LNCaP clone FGC (cell line): Measurements from ENCODE around the gene SAP30.

Experiments used
- DNase-seq: peaks from one replicate; pipeline ENCODE4 v3.0.0-alpha.2; 2011; ENCODE audit warnings: low read depth
- H3K4me3 ChIP-seq: 2 replicates; pipeline ENCODE4 v1.5.1; 2011; ENCODE audit warnings: mild to moderate bottlenecking, low read depth, low read length, control low read depth
- CTCF ChIP-seq: IDR thresholded peaks from 2 replicates; pipeline ENCODE4 v1.5.1; 2012; ENCODE audit warnings: mild to moderate bottlenecking; ENCODE audit not compliant: control insufficient read depth, insufficient read depth; ENCODE audit errors: extremely low read depth

SAP30 gene

GRCh38 chr4:173414456-173414855 is 43.7 kb downstream of the SAP30 start:
- no peak for DNase-seq
- no peak overlapping the region for H3K4me3 ChIP-seq
- no peak for TF ChIP-seq CTCF

GRCh38 chr4:173415092-173415491 is 44.3 kb downstream of the SAP30 start:
- no peak for TF ChIP-seq CTCF
- no peak for DNase-seq
- no peak overlapping the region for H3K4me3 ChIP-seq

- no peak for DNase-seq
- TF ChIP-seq CTCF: no peak
- no peak overlapping the region for H3K4me3 ChIP-seq
Measured at GRCh38 chr4:173415885-173416653, 45.3 kb downstream of the SAP30 start.

- no peak for TF ChIP-seq CTCF
- no peak for DNase-seq
- no peak overlapping the region for H3K4me3 ChIP-seq
Measured at GRCh38 chr4:173417833-173418232, 47.1 kb downstream of the SAP30 start.

GRCh38 chr4:173418639-173419038 is 47.9 kb downstream of the SAP30 start:
- H3K4me3 ChIP-seq: no peak overlapping the region
- TF ChIP-seq CTCF: no peak
- no peak for DNase-seq

- no peak for DNase-seq
- no peak overlapping the region for H3K4me3 ChIP-seq
- peak; percentile 43 for TF ChIP-seq CTCF
Measured at GRCh38 chr4:173420324-173420752, 49.6 kb downstream of the SAP30 start.

GRCh38 chr4:173420801-173421200 is 50.0 kb downstream of the SAP30 start:
- DNase-seq: no peak
- H3K4me3 ChIP-seq: no peak overlapping the region
- TF ChIP-seq CTCF: no peak
